GM21825 (cell line): Measurements from ENCODE around the gene ZFYVE9.
"Not testable (repeated sequence)": the region's sequence is repeated elsewhere in the genome, so short reads cannot be mapped to it uniquely, and the experiment has no call there.

Experiments
- ATAC-seq: cut with Tn5 transposase; IDR thresholded peaks from one replicate; pipeline ENCODE4 v1.9.1; 2021; ENCODE audit warnings: mild to moderate bottlenecking, moderate library complexity; ENCODE audit not compliant: unreplicated experiment

ZFYVE9 gene

GRCh38 chr1:52182874-52183400, 41.0 kb downstream of the ZFYVE9 start:
- no peak for ATAC-seq

DNA sequence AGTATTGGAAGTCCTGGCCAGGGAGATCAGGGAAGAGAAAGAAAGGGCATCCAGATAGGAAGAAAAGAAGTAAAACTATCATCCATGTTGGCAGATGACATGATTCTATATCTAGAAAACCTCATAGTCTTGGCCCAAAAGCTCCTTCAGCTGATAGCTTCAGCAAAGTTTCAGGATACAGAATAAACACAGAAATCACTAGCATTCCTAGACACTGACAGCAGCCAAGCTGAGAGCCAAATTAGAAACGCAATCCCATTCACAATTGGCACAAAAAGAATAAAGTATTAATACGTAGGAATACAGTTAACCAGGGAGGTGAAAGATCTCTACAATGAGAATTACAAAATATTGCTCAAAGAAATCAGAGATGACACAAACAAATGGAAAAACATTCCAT, 44.6 kb downstream of the ZFYVE9 start:
- ATAC-seq = no peak

DNA sequence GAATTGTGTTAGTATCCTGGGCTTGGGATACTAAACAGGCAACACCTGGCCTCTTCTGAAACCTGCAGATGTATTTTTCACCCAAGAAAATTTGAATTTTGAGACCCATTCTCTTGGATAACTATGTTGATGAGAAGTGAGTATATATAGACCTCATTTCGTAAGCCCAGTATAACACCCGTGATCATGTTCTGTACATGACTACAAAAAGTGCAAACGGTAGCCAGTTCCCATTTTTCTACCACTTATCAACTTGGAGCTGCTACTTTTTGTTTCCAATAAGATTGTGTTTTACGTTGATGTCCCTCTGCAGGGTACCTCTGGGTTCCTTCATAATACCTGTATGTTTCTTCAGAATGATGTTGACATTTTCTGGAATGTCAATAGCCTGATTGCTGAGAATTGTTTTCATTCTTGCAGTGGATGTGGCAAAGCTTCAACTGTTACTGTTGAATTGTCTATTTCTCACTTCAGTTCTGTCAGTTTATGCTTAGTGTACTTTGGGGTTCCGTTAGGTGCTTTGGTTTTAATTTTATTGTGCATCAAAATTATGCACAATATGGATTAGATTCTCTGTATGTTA, 48.1 kb downstream of the ZFYVE9 start:
- no peak for ATAC-seq

DNA sequence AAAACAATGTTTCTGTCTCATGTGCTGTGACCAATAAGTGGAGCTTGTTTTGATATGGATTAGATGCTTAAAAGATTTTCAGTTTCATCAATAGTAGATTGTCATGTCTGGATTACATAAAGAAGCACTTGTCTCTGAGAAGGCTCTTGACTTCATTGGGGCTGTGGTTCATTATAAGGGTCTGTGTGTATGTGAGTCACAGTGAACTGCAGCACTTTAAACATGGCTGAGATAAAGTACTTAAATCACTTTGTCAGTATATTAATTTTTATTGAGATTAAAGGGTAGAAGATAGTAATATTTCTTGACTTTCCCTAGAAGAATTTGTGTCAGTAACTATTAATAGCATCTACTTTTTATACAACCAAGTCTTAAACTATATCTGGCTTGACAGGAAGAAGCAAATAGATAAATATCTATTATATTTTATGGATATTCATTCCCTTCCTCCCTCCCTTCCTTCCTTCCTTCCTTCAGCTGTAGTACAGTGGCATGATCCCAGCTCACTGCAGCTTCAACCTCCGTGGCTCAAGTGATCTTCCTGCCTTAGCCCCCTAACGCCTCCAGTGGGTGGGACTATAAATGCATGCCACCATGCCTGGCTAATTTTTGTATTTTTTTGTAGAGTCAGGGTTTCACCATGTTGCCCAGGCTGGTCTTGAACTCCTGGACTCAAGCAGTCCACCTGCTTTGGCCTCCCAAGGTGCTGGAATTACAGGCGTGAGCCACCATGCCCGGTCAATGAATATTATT, 48.8 kb downstream of the ZFYVE9 start:
- ATAC-seq = no peak

DNA sequence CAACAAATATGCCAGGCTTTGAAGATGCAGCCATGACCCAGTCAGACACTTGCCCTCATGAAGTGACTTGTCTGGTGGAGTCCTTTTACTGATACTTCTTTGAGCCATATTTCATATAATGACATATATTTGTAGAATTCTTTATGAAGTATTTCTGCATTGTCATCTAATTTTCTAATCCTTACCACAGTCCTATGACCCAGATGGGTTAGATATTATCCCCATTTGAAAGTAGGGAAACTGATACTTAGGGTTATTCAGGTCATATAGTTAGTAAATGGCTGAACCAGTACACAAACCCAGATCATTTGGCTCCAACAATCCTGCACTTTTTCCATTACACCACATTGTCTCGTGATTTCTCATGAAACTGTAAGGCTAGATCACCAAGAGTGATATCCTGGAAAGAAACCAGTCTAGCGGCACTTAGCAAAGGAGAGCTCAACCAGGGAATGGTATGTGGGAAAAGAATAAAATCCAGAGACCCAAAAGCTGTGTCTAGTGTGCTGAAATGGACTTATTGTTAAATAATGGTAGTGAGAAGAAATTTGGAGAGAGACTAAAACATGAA, 49.6 kb downstream of the ZFYVE9 start:
- ATAC-seq = no peak

DNA sequence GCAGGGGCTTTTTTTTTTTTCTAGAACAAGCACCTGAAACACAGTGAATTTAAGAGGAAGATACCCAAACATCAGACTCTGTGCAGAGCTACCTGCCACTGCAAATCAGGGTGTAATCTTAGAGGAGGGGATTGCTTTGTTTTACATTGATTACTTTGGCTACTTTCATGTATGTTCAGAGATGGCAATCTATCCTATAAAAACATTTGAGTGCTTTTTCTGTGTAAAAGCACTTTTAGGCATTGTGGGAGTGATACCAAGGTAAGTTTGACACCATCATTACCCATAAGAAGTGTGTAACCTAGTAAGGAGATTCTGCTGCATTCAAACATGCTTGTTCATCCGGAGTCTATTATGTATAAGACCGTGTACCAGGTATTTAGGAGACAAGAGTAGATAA, 50.1 kb downstream of the ZFYVE9 start:
- ATAC-seq = no peak

GRCh38 chr1:52192436-52192835, 50.5 kb downstream of the ZFYVE9 start:
- ATAC-seq = no peak

DNA sequence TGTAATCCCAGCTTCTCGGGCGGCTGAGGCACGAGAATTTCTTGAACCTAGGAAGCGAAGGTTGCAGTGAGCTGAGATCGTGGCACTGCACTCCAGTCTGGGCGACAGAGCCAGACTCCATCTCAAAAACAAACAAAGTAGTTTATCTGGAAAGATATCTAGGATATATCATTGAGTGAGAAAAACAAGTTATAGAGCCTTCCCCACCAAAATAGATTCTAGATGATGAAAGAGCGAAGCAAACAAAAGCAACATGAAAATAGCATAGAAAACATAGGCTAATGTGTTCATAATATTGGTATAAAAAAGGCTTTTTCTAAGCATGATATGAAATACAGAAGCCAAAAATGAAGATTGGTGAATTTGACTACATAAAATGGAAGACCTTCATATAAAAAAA, 52.1 kb downstream of the ZFYVE9 start:
- ATAC-seq = no peak

DNA sequence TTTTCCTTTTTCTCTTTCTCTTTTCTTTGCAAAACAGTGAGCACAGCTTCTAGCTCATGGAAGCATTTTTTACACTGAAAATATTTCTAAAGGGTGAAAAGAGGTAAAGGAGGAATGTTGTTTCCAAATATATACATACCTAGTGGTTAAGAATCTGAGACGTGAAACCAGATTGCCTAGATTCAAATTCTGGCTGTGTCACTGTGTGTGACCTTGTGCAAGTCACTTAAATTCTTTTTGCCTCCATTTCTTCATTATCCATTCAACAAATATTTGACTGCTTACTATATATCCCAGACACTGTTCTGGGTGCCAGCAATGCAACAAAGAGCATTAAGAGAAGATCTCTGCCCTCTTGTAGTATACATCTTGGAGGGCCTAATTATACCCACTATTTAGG, 53.3 kb downstream of the ZFYVE9 start:
- ATAC-seq = no peak

GRCh38 chr1:52203935-52204625, 62.2 kb downstream of the ZFYVE9 start:
- no peak for ATAC-seq

- ATAC-seq = no peak
Observed at GRCh38 chr1:52204696-52205095, 62.8 kb downstream of the ZFYVE9 start.

GRCh38 chr1:52206686-52207085, 64.8 kb downstream of the ZFYVE9 start:
- ATAC-seq = not testable (repeated sequence)

GRCh38 chr1:52209429-52209828, 67.5 kb downstream of the ZFYVE9 start:
- no peak for ATAC-seq

- no peak for ATAC-seq
Observed at GRCh38 chr1:52210044-52210443, 68.2 kb downstream of the ZFYVE9 start.

GRCh38 chr1:52216907-52217458, 75.1 kb downstream of the ZFYVE9 start:
- ATAC-seq = no peak

- ATAC-seq = no peak
Observed at GRCh38 chr1:52225174-52225573, 83.3 kb downstream of the ZFYVE9 start.

- no peak for ATAC-seq
Observed at GRCh38 chr1:52229494-52229893, 87.6 kb downstream of the ZFYVE9 start.

- no peak for ATAC-seq
Observed at GRCh38 chr1:52233463-52233862, 91.6 kb downstream of the ZFYVE9 start.

DNA sequence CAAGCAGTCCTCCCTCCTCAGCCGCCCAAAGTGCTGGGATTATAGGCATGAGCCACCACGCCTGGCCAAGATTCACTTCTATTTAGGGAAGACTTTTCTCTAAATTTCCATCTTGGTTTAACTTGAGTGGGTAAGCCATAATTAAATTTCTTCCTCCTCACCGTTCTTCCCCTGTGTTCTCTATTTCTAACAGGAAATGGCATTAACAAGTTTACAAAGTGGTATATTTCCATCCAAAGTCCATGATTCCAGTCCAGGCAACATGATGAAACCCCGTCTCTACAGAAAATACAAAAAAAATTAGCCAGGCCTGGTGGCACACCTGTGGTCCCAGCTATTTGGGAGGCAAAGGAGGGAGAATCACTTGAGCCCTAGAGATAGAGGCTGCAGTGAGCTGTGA, 92.1 kb downstream of the ZFYVE9 start:
- ATAC-seq = no peak

GRCh38 chr1:52234708-52235107, 92.8 kb downstream of the ZFYVE9 start:
- ATAC-seq = no peak

DNA sequence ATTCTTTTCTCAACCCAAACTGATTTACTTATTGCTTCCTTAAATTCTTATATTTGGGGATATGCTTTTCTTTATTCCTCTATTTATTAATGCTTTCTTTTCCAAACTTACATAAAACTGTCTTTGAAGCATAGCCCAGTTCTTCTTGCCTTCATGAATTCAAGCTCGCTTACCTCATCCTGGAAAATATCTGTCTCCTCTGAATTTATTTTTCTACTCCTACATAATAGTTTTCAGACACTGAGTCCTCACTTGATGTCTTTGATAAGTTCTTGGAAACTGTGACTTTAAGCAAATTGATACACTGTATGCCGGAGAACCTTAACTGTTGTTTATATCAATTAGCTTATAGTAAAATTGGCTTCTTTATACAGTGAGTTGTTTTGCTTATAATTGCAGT, 93.8 kb downstream of the ZFYVE9 start:
- no peak for ATAC-seq
